ENCODE data around the gene DSP. TPM values are rescaled to one million over a fixed set of nuclear protein-coding genes. Genes with fewer than 3 reads are reported as not detected.

DSP gene
- polyA plus RNA-seq, 1 donor from 2014 or later = 0.05 TPM

GRCh38 chr6:7542874-7543624 lies 1.6 kb downstream of the DSP start:
- H3K4me3 ChIP-seq (ENCODE audit: low read length) = peak overlapping the region; percentile 79
- H3K9ac ChIP-seq (ENCODE audit: low read length) = no peak overlapping the region
- H4K20me1 ChIP-seq (ENCODE audit: insufficient read depth) = no peaks in the 10 kb centered on the region
- TF ChIP-seq, protein P1, sequence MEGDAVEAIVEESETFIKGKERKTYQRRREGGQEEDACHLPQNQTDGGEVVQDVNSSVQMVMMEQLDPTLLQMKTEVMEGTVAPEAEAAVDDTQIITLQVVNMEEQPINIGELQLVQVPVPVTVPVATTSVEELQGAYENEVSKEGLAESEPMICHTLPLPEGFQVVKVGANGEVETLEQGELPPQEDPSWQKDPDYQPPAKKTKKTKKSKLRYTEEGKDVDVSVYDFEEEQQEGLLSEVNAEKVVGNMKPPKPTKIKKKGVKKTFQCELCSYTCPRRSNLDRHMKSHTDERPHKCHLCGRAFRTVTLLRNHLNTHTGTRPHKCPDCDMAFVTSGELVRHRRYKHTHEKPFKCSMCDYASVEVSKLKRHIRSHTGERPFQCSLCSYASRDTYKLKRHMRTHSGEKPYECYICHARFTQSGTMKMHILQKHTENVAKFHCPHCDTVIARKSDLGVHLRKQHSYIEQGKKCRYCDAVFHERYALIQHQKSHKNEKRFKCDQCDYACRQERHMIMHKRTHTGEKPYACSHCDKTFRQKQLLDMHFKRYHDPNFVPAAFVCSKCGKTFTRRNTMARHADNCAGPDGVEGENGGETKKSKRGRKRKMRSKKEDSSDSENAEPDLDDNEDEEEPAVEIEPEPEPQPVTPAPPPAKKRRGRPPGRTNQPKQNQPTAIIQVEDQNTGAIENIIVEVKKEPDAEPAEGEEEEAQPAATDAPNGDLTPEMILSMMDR (IDR thresholded peaks at IDR 0.05; ENCODE audit: poor library complexity, severe bottlenecking) = no peak
- TF ChIP-seq, protein P2, sequence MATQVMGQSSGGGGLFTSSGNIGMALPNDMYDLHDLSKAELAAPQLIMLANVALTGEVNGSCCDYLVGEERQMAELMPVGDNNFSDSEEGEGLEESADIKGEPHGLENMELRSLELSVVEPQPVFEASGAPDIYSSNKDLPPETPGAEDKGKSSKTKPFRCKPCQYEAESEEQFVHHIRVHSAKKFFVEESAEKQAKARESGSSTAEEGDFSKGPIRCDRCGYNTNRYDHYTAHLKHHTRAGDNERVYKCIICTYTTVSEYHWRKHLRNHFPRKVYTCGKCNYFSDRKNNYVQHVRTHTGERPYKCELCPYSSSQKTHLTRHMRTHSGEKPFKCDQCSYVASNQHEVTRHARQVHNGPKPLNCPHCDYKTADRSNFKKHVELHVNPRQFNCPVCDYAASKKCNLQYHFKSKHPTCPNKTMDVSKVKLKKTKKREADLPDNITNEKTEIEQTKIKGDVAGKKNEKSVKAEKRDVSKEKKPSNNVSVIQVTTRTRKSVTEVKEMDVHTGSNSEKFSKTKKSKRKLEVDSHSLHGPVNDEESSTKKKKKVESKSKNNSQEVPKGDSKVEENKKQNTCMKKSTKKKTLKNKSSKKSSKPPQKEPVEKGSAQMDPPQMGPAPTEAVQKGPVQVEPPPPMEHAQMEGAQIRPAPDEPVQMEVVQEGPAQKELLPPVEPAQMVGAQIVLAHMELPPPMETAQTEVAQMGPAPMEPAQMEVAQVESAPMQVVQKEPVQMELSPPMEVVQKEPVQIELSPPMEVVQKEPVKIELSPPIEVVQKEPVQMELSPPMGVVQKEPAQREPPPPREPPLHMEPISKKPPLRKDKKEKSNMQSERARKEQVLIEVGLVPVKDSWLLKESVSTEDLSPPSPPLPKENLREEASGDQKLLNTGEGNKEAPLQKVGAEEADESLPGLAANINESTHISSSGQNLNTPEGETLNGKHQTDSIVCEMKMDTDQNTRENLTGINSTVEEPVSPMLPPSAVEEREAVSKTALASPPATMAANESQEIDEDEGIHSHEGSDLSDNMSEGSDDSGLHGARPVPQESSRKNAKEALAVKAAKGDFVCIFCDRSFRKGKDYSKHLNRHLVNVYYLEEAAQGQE (IDR thresholded peaks at IDR 0.05; ENCODE audit: borderline replicate concordance) = no peak
- TF ChIP-seq EP300 (conservative IDR thresholded peaks at IDR 0.05; ENCODE audit: poor library complexity, severe bottlenecking) (no peak), MXI1 (conservative IDR thresholded peaks at IDR 0.05; ENCODE audit: poor library complexity, severe bottlenecking) (no peak), POLR2AphosphoS5 (IDR thresholded peaks at IDR 0.05) (no peak), SMC3 (conservative IDR thresholded peaks at IDR 0.05; ENCODE audit: poor library complexity) (no peak), TAF1 (IDR thresholded peaks at IDR 0.05; ENCODE audit: low read depth) (no peak), RAD21 (conservative IDR thresholded peaks at IDR 0.05) (no peak), EZH2 (IDR thresholded peaks at IDR 0.05; ENCODE audit: borderline replicate concordance, insufficient read depth, low read length, poor library complexity, severe bottlenecking) (no peak)
- no peak overlapping the region for H2AFZ ChIP-seq (ENCODE audit: low read depth, low read length)
- peaks cover 61% of the 10 kb centered on the region for H3K27me3 ChIP-seq (ENCODE audit: insufficient read depth, low read depth, low read length)
- H3K36me3 ChIP-seq (ENCODE audit: insufficient read depth, low read length) = no peaks in the 10 kb centered on the region
- H3K4me2 ChIP-seq (ENCODE audit: low read length) = no peak overlapping the region
- no peak overlapping the region for H3K27ac ChIP-seq (ENCODE audit: low read length)
- no peaks in the 10 kb centered on the region for H3K79me2 ChIP-seq (replicated peaks; ENCODE audit: insufficient read depth, low read length)
- H3K9me3 ChIP-seq (ENCODE audit: low read length) = no peaks in the 10 kb centered on the region
- H3K9me2 ChIP-seq (ENCODE audit: insufficient read depth, low read length) = no peaks in the 10 kb centered on the region
- H3F3A ChIP-seq (ENCODE audit: insufficient read depth, low read length, poor library complexity, severe bottlenecking) = no peaks in the 10 kb centered on the region

GRCh38 chr6:7543789-7544424 lies 2.4 kb downstream of the DSP start:
- Histone ChIP-seq H3K9me2 (ENCODE audit: insufficient read depth, low read length) (no peaks in the 10 kb centered on the region), H3K27me3 (ENCODE audit: insufficient read depth, low read depth, low read length) (peaks cover 58% of the 10 kb centered on the region), H3K9ac (ENCODE audit: low read length) (no peak overlapping the region), H3K9me3 (ENCODE audit: low read length) (no peaks in the 10 kb centered on the region), H3K4me3 (ENCODE audit: low read length) (no peak overlapping the region), H3K36me3 (ENCODE audit: insufficient read depth, low read length) (no peaks in the 10 kb centered on the region), H3K4me2 (ENCODE audit: low read length) (no peak overlapping the region), H2AFZ (ENCODE audit: low read depth, low read length) (no peak overlapping the region), H4K20me1 (ENCODE audit: insufficient read depth) (no peaks in the 10 kb centered on the region), H3K27ac (ENCODE audit: low read length) (no peak overlapping the region), H3K79me2 (replicated peaks; ENCODE audit: insufficient read depth, low read length) (no peaks in the 10 kb centered on the region), H3F3A (ENCODE audit: insufficient read depth, low read length, poor library complexity, severe bottlenecking) (no peaks in the 10 kb centered on the region)
- TF ChIP-seq, protein P2 (IDR thresholded peaks at IDR 0.05; ENCODE audit: borderline replicate concordance) = no peak
- TF ChIP-seq, protein P1 (IDR thresholded peaks at IDR 0.05; ENCODE audit: poor library complexity, severe bottlenecking) = no peak
- no peak for TF ChIP-seq RAD21 (conservative IDR thresholded peaks at IDR 0.05)
- TF ChIP-seq MXI1 (conservative IDR thresholded peaks at IDR 0.05; ENCODE audit: poor library complexity, severe bottlenecking) = no peak
- TF ChIP-seq EZH2 (IDR thresholded peaks at IDR 0.05; ENCODE audit: borderline replicate concordance, insufficient read depth, low read length, poor library complexity, severe bottlenecking) = no peak
- TF ChIP-seq TAF1 (IDR thresholded peaks at IDR 0.05; ENCODE audit: low read depth) = no peak

All from neural cell (in vitro differentiated cells).